WI38 (cell line): ENCODE data around the gene NGEF.

Experiments
- H3K4me3 ChIP-seq: 2 replicates; pipeline ENCODE4 v1.5.1; 2011; ENCODE audit warnings: low read depth, mild to moderate bottlenecking, control low read depth, low read length
- CTCF ChIP-seq: IDR thresholded peaks from 2 replicates; pipeline ENCODE4 v1.5.1; 2012; ENCODE audit warnings: low read depth, mild to moderate bottlenecking, control low read depth, low read length

NGEF gene

GRCh38 chr2:233017947-233018346 lies 4.9 kb upstream of the NGEF start:
- no peak for TF ChIP-seq CTCF
- H3K4me3 ChIP-seq, result no peak overlapping the region

GRCh38 chr2:233015019-233015645 lies 2.1 kb upstream of the NGEF start:
- H3K4me3 ChIP-seq, result no peak overlapping the region
- TF ChIP-seq CTCF, result no peak

GRCh38 chr2:233013650-233014049 lies 594 bp upstream of the NGEF start:
- H3K4me3 ChIP-seq, result no peak overlapping the region
- TF ChIP-seq CTCF, result no peak

- no peak for TF ChIP-seq CTCF
- no peak overlapping the region for H3K4me3 ChIP-seq
Observed at GRCh38 chr2:233012301-233012971, 620 bp downstream of the NGEF start.

- no peak overlapping the region for H3K4me3 ChIP-seq
- TF ChIP-seq CTCF, result no peak
Observed at GRCh38 chr2:233011702-233012131, 1.3 kb downstream of the NGEF start.

GRCh38 chr2:233011268-233011650 lies 1.8 kb downstream of the NGEF start:
- H3K4me3 ChIP-seq, result no peak overlapping the region
- no peak for TF ChIP-seq CTCF

GRCh38 chr2:233010569-233011267 lies 2.3 kb downstream of the NGEF start:
- H3K4me3 ChIP-seq, result no peak overlapping the region
- TF ChIP-seq CTCF, result no peak
